GM13976 (cell line): ENCODE measurements around the gene PRR19.

Source experiments
- DNase-seq: peaks from one replicate; pipeline ENCODE4 v3.0.0; 2012; ENCODE audit warnings: low spot score
- CTCF ChIP-seq: IDR thresholded peaks from 2 replicates; pipeline ENCODE4 v1.5.1; 2012; ENCODE audit warnings: borderline replicate concordance, mild to moderate bottlenecking; ENCODE audit not compliant: insufficient read depth; ENCODE audit errors: extremely low read depth, missing control alignments, control extremely low read depth
- in situ Hi-C: fragments of 300-500 bp; cut with MboI; formaldehyde crosslinking; loops from one replicate; pipeline ENCODE4 v1.12.0; 2022; ENCODE audit warnings: low sequenced_read_pairs, mixed read lengths, inconsistent platforms; ENCODE audit not compliant: unreplicated experiment

Gene PRR19

GRCh38 chr19:42281146-42281826 lies 20.6 kb upstream of the PRR19 start:
- in situ Hi-C loops = no loop called here
- no peak for DNase-seq
- no peak for TF ChIP-seq CTCF

GRCh38 chr19:42281827-42282762 lies 19.8 kb upstream of the PRR19 start:
- DNase-seq = no peak
- in situ Hi-C loops = no loop called here
- no peak for TF ChIP-seq CTCF

- DNase-seq = no peak
- in situ Hi-C loops = no loop called here
- TF ChIP-seq CTCF = no peak
Measured at GRCh38 chr19:42282819-42283187, 19.1 kb upstream of the PRR19 start.

GRCh38 chr19:42283188-42284065 lies 18.5 kb upstream of the PRR19 start:
- in situ Hi-C loops = no loop called here
- DNase-seq = peak; percentile 96

GRCh38 chr19:42284066-42284501 lies 17.8 kb upstream of the PRR19 start:
- no peak for TF ChIP-seq CTCF
- in situ Hi-C loops = no loop called here
- peak; percentile 94 for DNase-seq

More at GRCh38 chr19:42283188-42284065, 18.5 kb upstream of the PRR19 start:
- peak; percentile 13 for TF ChIP-seq CTCF

GRCh38 chr19:42284591-42285341 lies 17.2 kb upstream of the PRR19 start:
- in situ Hi-C loops = no loop called here
- TF ChIP-seq CTCF = no peak
- no peak for DNase-seq
